NCI-H446 (cell line): ENCODE measurements around the gene HEPHL1.
"Not testable (repeated sequence)": the region's sequence is repeated elsewhere in the genome, so short reads cannot be mapped to it uniquely, and the experiment has no call there.

Source experiments
- DNase-seq, 2 experiments: peaks; one replicate each; lab custom pipeline; 2025; lab: John Stamatoyannopoulos, UW

HEPHL1 gene

DNA sequence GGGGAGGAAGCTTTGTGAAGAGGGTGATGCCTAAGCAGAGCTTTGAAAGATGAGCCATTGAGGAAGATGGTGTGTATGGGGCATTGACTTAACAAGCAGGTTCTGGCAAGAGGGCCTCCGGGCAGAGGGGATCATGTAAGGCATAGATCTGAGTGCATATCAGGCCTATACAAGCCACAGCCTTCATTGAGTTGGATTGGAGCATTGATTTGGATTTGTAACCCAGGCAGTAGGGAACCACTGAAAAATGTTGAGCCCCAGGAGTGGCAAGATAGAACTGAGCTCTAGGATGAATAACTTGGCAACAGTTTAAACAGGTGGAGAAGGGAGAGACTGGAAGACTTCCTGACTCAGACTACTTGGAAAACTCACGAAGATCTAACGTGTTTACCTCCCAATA is 128.9 kb downstream of the HEPHL1 start:
- no peak for DNase-seq

DNA sequence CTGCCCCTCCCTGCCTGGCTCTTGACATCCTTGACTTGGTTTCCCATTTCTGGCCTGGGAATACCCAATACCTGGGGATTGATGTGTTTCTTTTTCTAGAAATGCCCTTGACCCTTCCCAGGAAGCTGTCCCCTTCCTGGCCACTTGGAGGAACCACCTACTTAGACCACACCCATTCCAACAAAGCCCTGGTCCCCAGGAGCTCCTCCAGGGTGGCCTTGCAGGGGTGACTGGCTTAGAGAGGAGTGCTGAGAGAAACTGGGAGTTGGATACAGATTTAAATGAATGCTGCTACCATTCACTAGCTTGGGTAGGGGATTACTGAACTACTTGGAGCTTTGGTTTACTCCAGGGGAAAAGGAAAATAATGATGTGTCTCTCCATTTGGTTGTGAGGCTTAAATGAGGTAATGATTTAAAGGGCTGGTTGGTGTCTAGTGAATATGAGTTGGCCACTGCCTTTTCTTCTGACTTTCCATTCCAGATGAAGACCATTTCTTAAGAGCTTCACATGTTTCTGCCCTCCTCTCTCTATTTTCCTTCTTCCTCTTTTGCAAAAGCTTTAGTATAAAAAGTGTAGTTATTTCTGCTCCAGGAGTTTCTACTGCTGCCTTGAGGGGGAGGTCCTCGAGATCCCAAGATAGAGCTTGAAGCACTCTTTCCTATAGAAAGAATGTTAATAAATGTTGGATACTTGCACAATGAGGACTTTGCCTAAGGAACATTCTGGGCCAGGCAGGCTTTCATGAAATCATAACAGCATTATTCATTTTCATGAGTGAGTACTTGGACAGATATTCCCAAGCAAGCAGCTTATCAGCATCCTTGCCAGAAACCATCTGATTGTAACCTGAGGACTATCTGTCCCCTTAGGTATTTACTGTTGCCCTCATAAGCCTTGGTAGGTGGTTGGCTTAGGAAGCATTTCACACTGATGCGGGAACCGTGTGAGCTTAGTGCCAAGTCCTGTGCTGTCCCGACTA is 129.8 kb downstream of the HEPHL1 start:
- DNase-seq, result no peak

DNA sequence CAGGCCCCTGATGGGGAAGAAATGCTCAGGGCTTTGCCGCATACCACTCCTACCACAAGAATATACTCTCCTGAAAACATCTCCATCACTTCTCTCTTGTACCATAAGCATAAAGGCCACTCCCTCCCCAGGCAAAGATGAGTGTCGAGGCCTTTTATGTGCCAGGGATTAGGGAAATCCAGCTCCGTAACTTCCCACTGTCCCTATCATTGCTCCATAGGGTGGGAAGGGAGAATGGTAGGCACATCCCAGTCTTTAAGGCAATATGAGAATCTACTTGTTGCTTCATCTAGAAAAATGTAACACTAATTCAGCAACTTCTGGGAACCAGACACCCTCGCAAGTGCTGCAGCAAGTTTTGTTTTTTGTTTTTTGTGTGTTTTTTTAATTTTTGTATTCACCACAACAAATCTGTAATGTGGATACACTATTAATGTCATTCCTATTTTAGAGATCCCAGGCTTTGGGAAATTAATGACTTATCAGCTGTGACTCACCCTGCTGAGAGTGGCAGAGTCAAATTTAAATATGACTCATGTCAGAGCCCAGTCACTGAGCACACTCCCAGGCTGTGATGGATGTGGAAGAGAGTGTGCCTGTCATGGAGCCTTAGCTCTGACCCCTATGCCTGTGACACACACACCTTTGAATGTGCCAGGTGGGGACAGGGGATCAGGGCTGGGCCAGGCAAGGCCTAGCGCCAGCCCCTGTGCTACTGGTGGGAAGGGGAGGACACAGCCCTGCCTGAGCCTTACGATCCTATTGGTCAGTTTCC is 130.9 kb downstream of the HEPHL1 start:
- peak in 1 of 2 experiments; percentile 34 for DNase-seq

DNA sequence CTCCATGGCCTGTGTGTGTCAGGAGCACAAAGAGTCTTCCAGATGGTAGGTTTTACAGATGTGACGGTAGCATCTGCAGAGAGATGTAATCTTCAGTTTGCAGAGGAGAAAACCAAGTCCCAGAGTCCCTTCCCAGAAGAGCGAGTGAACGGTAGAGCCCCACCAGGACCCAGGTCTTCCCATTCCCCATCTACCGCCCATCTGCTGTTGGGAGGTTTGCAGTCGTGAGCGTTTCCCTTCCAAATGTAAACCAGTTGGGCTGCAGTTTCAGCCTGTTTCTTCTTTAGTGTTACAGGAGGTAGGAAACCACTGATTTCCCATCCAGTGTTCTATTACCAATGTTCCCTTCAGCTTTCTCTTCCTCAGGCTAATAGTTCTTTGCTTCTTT is 131.5 kb downstream of the HEPHL1 start:
- no peak for DNase-seq

DNA sequence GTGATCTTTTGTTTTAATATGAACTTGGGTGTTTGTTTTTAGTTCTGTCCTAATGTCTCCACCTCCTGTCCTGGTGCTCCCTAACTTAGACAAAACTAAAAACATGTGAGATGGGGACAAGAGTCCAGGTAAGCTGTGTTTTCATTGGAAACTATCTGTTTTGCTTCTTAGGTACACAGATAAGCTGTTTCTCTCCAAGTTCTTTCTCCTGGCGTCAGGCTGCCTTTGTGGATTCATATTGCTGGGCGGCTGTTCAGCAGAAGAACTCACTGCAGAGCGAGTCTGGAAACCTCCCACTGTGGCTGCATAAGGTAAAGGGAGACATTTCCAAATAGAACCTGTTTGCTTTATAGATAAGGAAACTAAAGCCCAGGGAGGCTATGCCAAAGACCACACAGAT is 132.2 kb downstream of the HEPHL1 start:
- DNase-seq, result no peak

DNA sequence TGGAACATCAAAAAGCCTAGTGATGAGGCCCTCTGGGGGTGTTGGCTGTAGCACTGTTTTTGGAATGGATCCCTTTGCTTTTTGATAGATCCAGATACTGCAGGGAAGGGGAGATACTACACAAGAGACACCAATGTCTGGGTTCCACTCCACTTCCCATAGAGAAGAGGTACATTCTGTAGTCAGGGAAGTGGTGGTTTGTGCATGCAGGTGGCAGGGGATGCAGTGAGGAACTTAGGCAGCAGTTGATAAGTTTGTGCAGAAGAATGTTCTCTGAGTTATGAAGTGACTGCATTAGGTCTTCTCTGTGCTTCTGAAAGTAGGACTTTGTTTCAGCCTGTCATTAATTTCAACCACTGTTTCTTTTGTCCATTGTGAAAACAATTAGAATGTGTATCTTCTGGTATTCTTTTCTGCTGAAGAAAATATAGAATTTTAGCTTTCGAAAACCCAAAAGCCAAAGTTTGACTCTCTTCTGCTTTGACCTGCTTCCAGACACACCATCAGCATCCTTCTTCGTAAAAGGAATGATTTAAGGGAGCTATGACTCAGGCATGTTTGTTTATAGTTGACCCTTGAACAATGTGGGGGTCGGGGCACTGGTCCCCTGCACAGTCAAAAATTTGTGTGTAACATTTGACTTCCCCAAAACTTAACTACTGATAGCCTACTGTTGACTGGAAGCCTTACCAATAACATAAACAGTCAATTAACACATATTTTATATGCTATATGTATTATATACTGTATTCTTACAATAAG is 133.1 kb downstream of the HEPHL1 start:
- no peak for DNase-seq

DNA sequence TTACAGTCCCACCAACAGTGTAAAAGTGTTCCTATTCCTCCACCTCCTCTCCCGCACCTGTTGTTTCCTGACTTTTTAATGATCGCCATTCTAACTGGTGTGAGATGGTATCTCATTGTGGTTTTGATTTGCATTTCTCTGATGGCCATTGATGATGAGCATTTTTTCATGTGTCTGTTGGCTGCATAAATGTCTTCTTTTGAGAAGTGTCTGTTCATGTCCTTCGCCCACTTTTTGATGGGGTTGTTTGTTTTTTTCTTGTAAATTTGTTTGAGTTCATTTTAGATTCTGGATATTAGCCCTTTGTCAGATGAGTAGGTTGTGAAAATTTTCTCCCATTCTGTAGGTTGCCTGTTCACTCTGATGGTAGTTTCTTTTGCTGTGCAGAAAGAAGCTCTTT is 136.2 kb downstream of the HEPHL1 start:
- DNase-seq, result not testable (repeated sequence)
